ENCODE measurements around the gene SIL1. TPM values are rescaled to one million over a fixed set of nuclear protein-coding genes. Genes with fewer than 3 reads are reported as not detected.

Gene SIL1
- total and polyA plus RNA-seq, 2 of the 4 experiments (the other 2 are of a cell fraction) = 56.1 to 66.0 TPM

DNA sequence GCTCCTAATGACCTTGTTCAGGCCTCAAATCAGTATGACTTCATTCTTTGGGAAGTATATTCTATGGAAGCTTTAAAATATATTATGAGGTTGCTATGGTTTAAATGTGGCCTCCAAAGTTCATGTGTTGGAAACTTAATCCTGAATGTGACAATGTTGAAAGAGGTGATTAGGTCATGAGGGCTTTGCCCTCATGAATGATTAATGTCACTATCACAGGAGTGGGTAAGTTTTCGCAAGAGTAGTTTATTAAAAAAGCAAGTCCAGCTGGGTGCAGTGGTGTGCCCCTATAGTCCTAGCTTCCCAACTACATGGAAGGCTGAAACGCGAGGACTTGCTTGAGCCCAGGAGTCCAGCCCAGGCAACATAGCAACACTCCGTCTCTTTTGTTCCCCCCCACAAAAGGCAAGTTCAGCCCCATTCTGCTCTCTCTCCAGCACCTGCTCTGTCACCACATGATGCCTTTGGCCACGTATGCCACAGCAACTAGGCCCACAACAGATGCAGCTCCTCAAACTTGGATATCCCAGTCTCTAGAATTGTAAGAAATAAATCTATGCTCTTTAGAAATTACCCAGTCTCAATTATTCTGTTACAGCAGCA, 105.3 kb downstream of the SIL1 start:
- Histone ChIP-seq H2AK5ac (ENCODE audit: low read depth, low read length) (no peak overlapping the region), H4K5ac (ENCODE audit: low read depth, low read length) (no peak overlapping the region), H3K79me1 (ENCODE audit: low read depth in 1 of 2, low read length in 2 of 2) (peaks cover 4 to 5% of the 10 kb centered on the region in 2 experiments; a peak in 1 of 4 replicates), H3K4me2 (ENCODE audit: low read depth, low read length) (no peak overlapping the region), H3K9me3 (ENCODE audit: control insufficient read depth, insufficient read depth, low read length) (no peaks in the 10 kb centered on the region), H3K18ac (ENCODE audit: low read depth, low read length) (no peak overlapping the region), H3K9me1 (ENCODE audit: insufficient read depth, low read length) (peaks cover 4% of the 10 kb centered on the region; the same call in 1 of the 2 replicates), H4K91ac (ENCODE audit: insufficient read depth, low read depth, low read length) (no peak overlapping the region), H4K8ac (ENCODE audit: low read depth in 2 of 2, low read length in 2 of 2) (no peak overlapping the region), H2BK120ac (ENCODE audit: low read depth, low read length) (no peak overlapping the region), H3K27me3 (ENCODE audit: control insufficient read depth, insufficient read depth, low read length) (no peaks in the 10 kb centered on the region), H2BK15ac (ENCODE audit: low read depth, low read length) (no peak overlapping the region), H3K27ac (ENCODE audit: insufficient read depth, low read length) (no peak overlapping the region), H2BK5ac (ENCODE audit: low read depth, low read length, poor library complexity, severe bottlenecking) (no peak overlapping the region), H3K4ac (ENCODE audit: low read depth, low read length) (no peak overlapping the region), H3K14ac (replicated peaks; ENCODE audit: low read depth, low read length) (no peak overlapping the region), H2AK9ac (replicated peaks; ENCODE audit: low read depth, low read length, poor library complexity) (no peak overlapping the region), H3K9ac (ENCODE audit: low read depth, low read length) (no peak overlapping the region), H3K56ac (ENCODE audit: extremely low read depth, insufficient read depth, low read length) (no peak overlapping the region), H3K23ac (ENCODE audit: low read depth, low read length) (no peak overlapping the region), H4K20me1 (ENCODE audit: insufficient read depth, low read length) (peaks cover 5% of the 10 kb centered on the region; the same call in 1 of the 2 replicates), H3K4me3 (ENCODE audit: insufficient read depth, low read depth, low read length) (no peak overlapping the region), H2BK20ac (ENCODE audit: low read depth, low read length) (no peak overlapping the region), H3K4me1 (ENCODE audit: control insufficient read depth, insufficient read depth, low read length) (0 out of 2 replicates have a peak, but pooled peaks cover under 1% of the 10 kb centered on the region), H2AFZ (replicated peaks; ENCODE audit: low read length, poor library complexity) (no peak overlapping the region), H3K36me3 (ENCODE audit: control insufficient read depth, insufficient read depth, low read length) (no peaks in the 10 kb centered on the region; the same call in none of the 2 replicates)
- ChIA-PET POLR2A (ENCODE audit: unreplicated experiment) (no interaction called here), CTCF (no interaction called here)
- intact Hi-C loops (cut with micrococcal nuclease) (no loop called here), dilution Hi-C loops (cut with HindIII; ENCODE audit: low sequenced_read_pairs, unreplicated experiment) (no loop called here), in situ Hi-C loops (cut with MboI; ENCODE audit: low sequenced_read_pairs) (no loop called here)
- DNase-seq (no peak), ATAC-seq (ENCODE audit: low read depth) (no peak)
- TF ChIP-seq CEBPB (IDR thresholded peaks at IDR 0.05; ENCODE audit: low read depth, low read length) = no peak
- no peak for TF ChIP-seq ELK1 (IDR thresholded peaks at IDR 0.05; ENCODE audit: borderline replicate concordance, low read depth, low read length)
- TF ChIP-seq RFX5 (IDR thresholded peaks at IDR 0.05; ENCODE audit: low read depth, low read length) = no peak
- TF ChIP-seq, protein P1, sequence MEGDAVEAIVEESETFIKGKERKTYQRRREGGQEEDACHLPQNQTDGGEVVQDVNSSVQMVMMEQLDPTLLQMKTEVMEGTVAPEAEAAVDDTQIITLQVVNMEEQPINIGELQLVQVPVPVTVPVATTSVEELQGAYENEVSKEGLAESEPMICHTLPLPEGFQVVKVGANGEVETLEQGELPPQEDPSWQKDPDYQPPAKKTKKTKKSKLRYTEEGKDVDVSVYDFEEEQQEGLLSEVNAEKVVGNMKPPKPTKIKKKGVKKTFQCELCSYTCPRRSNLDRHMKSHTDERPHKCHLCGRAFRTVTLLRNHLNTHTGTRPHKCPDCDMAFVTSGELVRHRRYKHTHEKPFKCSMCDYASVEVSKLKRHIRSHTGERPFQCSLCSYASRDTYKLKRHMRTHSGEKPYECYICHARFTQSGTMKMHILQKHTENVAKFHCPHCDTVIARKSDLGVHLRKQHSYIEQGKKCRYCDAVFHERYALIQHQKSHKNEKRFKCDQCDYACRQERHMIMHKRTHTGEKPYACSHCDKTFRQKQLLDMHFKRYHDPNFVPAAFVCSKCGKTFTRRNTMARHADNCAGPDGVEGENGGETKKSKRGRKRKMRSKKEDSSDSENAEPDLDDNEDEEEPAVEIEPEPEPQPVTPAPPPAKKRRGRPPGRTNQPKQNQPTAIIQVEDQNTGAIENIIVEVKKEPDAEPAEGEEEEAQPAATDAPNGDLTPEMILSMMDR (conservative IDR thresholded peaks at IDR 0.05; ENCODE audit: low read depth, low read length) = no peak
- TF ChIP-seq NFE2L2 (IDR thresholded peaks at IDR 0.05; ENCODE audit: low read depth, low read length) = no peak
- BruUV-seq (replicated peaks) = no TSS peak
- WGBS, 2 experiments (ENCODE audit: extremely low coverage in 2 of 2, insufficient read length in 1 of 2) = 94% methylated on average over 3 of the region's 5 CpGs; no CpG with 5 or more reads in 1 of the 2 experiments
